GM20000 (cell line): ENCODE results near the gene KIF11.
A peak's percentile ranks its signal among the peaks of the same experiment; 100 is the strongest.
"Not testable (repeated sequence)": the region's sequence is repeated elsewhere in the genome, so short reads cannot be mapped to it uniquely, and the experiment has no call there.

Source experiments
- DNase-seq: peaks from one replicate; pipeline ENCODE4 v3.0.0; 2012; ENCODE audit warnings: low spot score
- CTCF ChIP-seq: IDR thresholded peaks from 2 replicates; pipeline ENCODE4 v1.5.1; 2012; ENCODE audit warnings: mild to moderate bottlenecking, control low read depth; ENCODE audit errors: extremely low read depth, missing control alignments

Gene KIF11

GRCh38 chr10:92559046-92559445 is 33.9 kb upstream of the KIF11 start:
- no peak for TF ChIP-seq CTCF
- DNase-seq: no peak

GRCh38 chr10:92562424-92562823 is 30.5 kb upstream of the KIF11 start:
- DNase-seq: no peak
- TF ChIP-seq CTCF: no peak

GRCh38 chr10:92567952-92568600 is 24.9 kb upstream of the KIF11 start:
- DNase-seq: peak; percentile 55
- TF ChIP-seq CTCF: no peak

GRCh38 chr10:92569071-92569470 is 23.9 kb upstream of the KIF11 start:
- no peak for TF ChIP-seq CTCF
- DNase-seq: no peak

- not testable (repeated sequence) for DNase-seq
These were observed 23.3 kb upstream of the KIF11 start for GRCh38 chr10:92569663-92570062.

GRCh38 chr10:92571649-92572048 is 21.3 kb upstream of the KIF11 start:
- DNase-seq: no peak
- TF ChIP-seq CTCF: no peak

DNA sequence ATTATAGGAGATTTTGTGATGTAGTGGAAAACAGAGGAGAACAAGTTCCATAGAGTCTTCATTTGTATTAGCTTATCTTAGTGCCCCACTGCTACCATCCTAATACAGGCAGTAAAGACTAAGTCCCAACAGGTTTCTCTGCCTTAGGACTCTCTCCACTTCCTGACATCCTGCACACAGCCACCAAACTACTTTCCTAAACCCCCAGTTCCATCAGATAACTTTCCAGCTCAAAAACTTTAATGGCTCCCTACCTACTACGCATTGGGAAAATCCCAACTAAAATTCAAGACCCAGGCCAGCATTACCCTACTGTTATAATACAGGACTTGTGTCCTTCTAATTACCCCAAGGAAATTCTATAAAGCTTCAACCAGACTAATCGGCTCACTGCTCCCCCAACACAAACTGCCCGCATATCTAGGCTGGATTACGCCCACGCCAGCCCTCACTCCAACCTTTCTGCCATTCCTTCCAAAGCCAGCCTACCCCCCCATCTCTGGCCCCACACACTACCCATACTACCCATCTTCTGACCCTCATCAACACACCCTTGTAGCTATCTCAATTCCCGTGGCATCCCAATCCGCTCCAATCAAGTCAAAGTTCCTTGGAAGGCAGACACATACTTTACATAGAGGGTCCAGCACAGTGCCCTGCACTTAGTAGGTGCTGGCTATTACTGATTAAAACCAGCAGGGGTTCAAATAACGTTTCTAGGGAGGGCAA is 20.4 kb upstream of the KIF11 start:
- no peak for TF ChIP-seq CTCF
- peak; percentile 16 for DNase-seq
